GM23338 (cell line): ENCODE measurements around the gene EFTUD2. TPM values are rescaled to one million over a fixed set of nuclear protein-coding genes. Genes with fewer than 3 reads are reported as not detected.

Experiments used
- ATAC-seq: fragments of 200-7000 bp; cut with Tn5 transposase; 3 replicates; pipeline ENCODE4 v1.9.1; 2020
- DNase-seq: peaks from one replicate; pipeline ENCODE4 v3.0.0-alpha.2; 2015; ENCODE audit warnings: low spot score
- H2AFZ ChIP-seq: fragments of 200-600 bp; sonication (generic); 2 replicates; pipeline ENCODE4 v1.8.0; 2016; ENCODE audit warnings: antibody characterized with exemption, mild to moderate bottlenecking, moderate library complexity
- H3F3A ChIP-seq: fragments of 200-600 bp; sonication (generic); replicated peaks from 2 replicates; pipeline ENCODE4 v1.8.0; 2017; ENCODE audit warnings: antibody characterized with exemption, mixed run types, low read depth
- H3K27ac ChIP-seq: fragments of 200-600 bp; sonication (generic); 2 replicates; pipeline ENCODE4 v1.6.1; 2016; ENCODE audit warnings: low read depth
- H3K27me3 ChIP-seq: fragments of 200-600 bp; sonication (generic); 2 replicates; pipeline ENCODE4 v1.8.0; 2016; ENCODE audit warnings: mild to moderate bottlenecking, mixed run types, moderate library complexity; ENCODE audit not compliant: insufficient read depth
- H3K36me3 ChIP-seq: fragments of 200-600 bp; sonication (generic); 2 replicates; pipeline ENCODE4 v1.8.0; 2016; ENCODE audit warnings: mild to moderate bottlenecking; ENCODE audit not compliant: insufficient read depth
- H3K4me1 ChIP-seq: fragments of 200-600 bp; sonication (generic); 2 replicates; pipeline ENCODE4 v1.8.0; 2016; ENCODE audit warnings: mild to moderate bottlenecking, moderate library complexity; ENCODE audit not compliant: insufficient read depth
- H3K4me2 ChIP-seq: fragments of 200-600 bp; sonication (generic); 2 replicates; pipeline ENCODE4 v1.7.1; 2017; ENCODE audit warnings: mixed run types
- H3K4me3 ChIP-seq: fragments of 200-600 bp; sonication (generic); 2 replicates; pipeline ENCODE4 v1.6.1; 2016; ENCODE audit warnings: mixed run types
- H3K79me2 ChIP-seq: fragments of 200-600 bp; sonication (generic); replicated peaks from 2 replicates; pipeline ENCODE4 v1.8.0; 2017; ENCODE audit warnings: mild to moderate bottlenecking; ENCODE audit not compliant: insufficient read depth
- H3K9me2 ChIP-seq: fragments of 200-600 bp; sonication (generic); 2 replicates; pipeline ENCODE4 v1.8.0; 2017; ENCODE audit not compliant: insufficient read depth
- H4K20me1 ChIP-seq: fragments of 200-600 bp; sonication (generic); replicated peaks from 2 replicates; pipeline ENCODE4 v1.8.0; 2017; ENCODE audit warnings: mild to moderate bottlenecking; ENCODE audit not compliant: insufficient read depth
- H3K27ac Mint-ChIP-seq: 2 replicates; pipeline ENCODE4 v1.8.0; 2020; ENCODE audit warnings: inconsistent platforms, mild to moderate bottlenecking, moderate library complexity, mixed read lengths
- H3K27me3 Mint-ChIP-seq: 3 replicates; pipeline ENCODE4 v1.8.0; 2022; ENCODE audit warnings: low read depth, mild to moderate bottlenecking, moderate library complexity, mixed read lengths, inconsistent platforms; ENCODE audit not compliant: insufficient read depth, poor library complexity
- H3K36me3 Mint-ChIP-seq: 3 replicates; pipeline ENCODE4 v1.8.0; 2021; ENCODE audit warnings: low read depth, mild to moderate bottlenecking, inconsistent platforms, moderate library complexity, mixed read lengths
- H3K4me1 Mint-ChIP-seq: 3 replicates; pipeline ENCODE4 v1.8.0; 2020; ENCODE audit warnings: mild to moderate bottlenecking, inconsistent platforms, mixed read lengths
- H3K4me3 Mint-ChIP-seq: 3 replicates; pipeline ENCODE4 v1.8.0; 2021; ENCODE audit warnings: moderate library complexity, mild to moderate bottlenecking, inconsistent platforms, mixed read lengths
- H3K9me3 Mint-ChIP-seq: 3 replicates; pipeline ENCODE4 v1.8.0; 2020; ENCODE audit warnings: moderate library complexity, mild to moderate bottlenecking, inconsistent platforms, mixed read lengths
- CREB1 ChIP-seq: fragments of 250-450 bp; sonication (Bioruptor Pico); IDR thresholded peaks from 2 replicates; pipeline ENCODE4 v1.5.0; 2020; ENCODE audit warnings: low read depth, mild to moderate bottlenecking, moderate library complexity
- ETS1 ChIP-seq: IDR thresholded peaks from 2 replicates; pipeline ENCODE4 v1.6.1; 2016; ENCODE audit warnings: antibody characterized with exemption
- EZH2 ChIP-seq: fragments of 200-600 bp; sonication (generic); IDR thresholded peaks from one replicate; pipeline ENCODE4 v1.8.0; 2017; ENCODE audit warnings: antibody characterized with exemption, mild to moderate bottlenecking, low read depth; ENCODE audit not compliant: unreplicated experiment
- EZH2phosphoT487 ChIP-seq: fragments of 200-600 bp; sonication (generic); IDR thresholded peaks from one replicate; pipeline ENCODE4 v1.8.1; 2018; ENCODE audit warnings: antibody characterized with exemption; ENCODE audit not compliant: unreplicated experiment
- JUNB ChIP-seq: IDR thresholded peaks from one replicate; pipeline ENCODE4 v1.6.1; 2016; ENCODE audit warnings: antibody characterized with exemption; ENCODE audit not compliant: unreplicated experiment
- NANOG ChIP-seq: IDR thresholded peaks from 2 replicates; pipeline ENCODE4 v1.6.1; 2016; ENCODE audit warnings: antibody characterized with exemption, borderline replicate concordance
- POLR2AphosphoS5 ChIP-seq: IDR thresholded peaks from 2 replicates; pipeline ENCODE4 v1.6.1; 2016; ENCODE audit warnings: antibody characterized with exemption, low read depth
- REST ChIP-seq: IDR thresholded peaks from one replicate; pipeline ENCODE4 v1.6.1; 2018; ENCODE audit warnings: antibody characterized with exemption; ENCODE audit not compliant: unreplicated experiment
- polyA plus RNA-seq: library from polyadenylated mRNA; unstranded; fragments of >200 nt; fragmentation: Nextera tagmentation; extraction: Ambion mirVana; gene quantifications from 2 replicates; pipeline ENCODE4 v1.2.1, GENCODE V29; 2016
- total RNA-seq: library from RNA; depleted of rRNA; stranded (reverse); fragments of >200 nt; shearing (Covaris generic); gene quantifications from 2 replicates; pipeline ENCODE4 v1.2.3, GENCODE V29; 2014
- TF ChIP-seq, protein P1 (sequence below), 2 experiments: fragments of 200-600 bp in 1 of 2; sonication (generic) in 1 of 2; conservative IDR thresholded peaks; 2 replicates each; pipeline versions ENCODE4 v1.5.1 to v1.6.1; 2016 to 2017; ENCODE audit warnings: antibody characterized with exemption in 2 of 2, low read depth in 2 of 2, mild to moderate bottlenecking in 2 of 2, moderate library complexity in 1 of 2
- TF ChIP-seq, protein P2 (sequence below): fragments of 250-450 bp; sonication (Bioruptor Pico); IDR thresholded peaks from 2 replicates; pipeline ENCODE4 v1.5.0; 2020; ENCODE audit warnings: mild to moderate bottlenecking, moderate library complexity

EFTUD2 gene
- total and polyA plus RNA-seq, 2 experiments from 2014 or later, result 61.6 to 196 TPM

DNA sequence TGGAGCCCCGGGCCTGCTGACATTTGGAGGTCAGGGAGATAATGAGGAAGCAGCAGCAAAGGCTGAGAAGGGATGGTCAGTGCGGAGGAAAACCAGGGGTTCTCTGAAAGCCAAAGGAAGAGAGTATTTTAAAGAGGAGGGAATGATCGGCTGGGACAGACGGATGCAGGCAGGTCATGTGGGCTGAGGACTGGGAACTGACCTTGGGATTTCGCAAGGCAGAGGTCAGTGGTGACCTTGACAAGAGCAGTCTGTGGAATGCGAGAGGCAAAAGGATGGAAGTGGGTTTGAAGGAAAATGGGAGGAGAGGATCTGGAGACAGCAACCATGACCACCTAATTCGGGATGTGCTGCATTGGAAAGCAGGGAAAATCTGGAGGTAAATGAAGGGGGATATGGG, 10.2 kb downstream of the EFTUD2 start (continued):
- TF ChIP-seq REST, result no peak

DNA sequence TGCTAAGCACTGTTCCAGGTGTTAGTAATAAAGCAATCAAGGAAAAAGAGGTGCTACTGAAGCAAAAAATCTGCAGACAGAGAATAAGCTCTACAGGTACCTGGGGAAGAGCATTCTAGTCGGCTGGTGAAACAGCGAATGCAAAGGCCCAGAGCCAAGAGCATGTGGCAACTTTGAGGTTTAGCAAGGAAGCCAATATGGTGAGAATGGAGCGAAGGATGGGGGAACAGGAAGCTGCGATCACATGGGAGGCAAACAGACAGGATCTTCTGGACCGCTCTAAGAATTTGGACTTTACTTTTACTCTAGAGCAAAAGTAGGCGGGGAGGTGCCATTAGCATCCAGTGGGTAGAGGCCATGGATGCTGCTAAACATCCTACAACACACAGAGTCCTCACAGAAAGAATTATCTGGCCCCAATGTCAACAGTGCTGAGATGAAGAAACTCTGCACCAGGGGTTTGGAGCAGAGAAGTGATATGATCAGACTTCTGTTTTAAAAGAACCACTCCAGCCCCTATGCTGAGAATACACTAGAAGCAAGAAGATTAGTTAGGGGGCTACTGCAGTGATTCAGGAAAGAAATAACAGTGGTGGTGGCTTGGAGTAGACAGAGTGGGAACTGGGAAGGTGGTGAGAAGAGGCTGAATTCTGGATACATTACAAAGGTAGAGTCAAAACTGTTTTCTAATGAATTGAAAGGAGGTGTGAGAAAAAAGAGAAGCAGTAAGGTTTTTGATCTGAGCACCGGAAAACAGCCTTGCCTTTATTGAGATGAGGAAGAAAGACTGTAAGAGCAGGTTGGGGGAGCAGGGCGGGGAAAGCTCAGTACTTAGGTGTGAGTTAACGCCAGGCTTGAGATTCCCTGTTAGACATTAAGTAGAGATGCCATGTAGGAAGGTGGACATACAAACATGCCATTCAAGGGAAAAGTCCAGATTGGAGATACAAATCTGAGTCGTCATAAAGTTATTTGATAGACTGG, 11.0 kb downstream of the EFTUD2 start:
- H3F3A ChIP-seq, result peaks cover 20% of the 10 kb centered on the region
- H3K27me3 ChIP-seq, result no peaks in the 10 kb centered on the region
- Mint-ChIP-seq H3K27me3 (peaks cover 2% of the 10 kb centered on the region), H3K27ac (no peak overlapping the region), H3K36me3 (peaks cover 34% of the 10 kb centered on the region), H3K4me3 (no peak overlapping the region), H3K4me1 (no peaks in the 10 kb centered on the region), H3K9me3 (no peaks in the 10 kb centered on the region)
- no peak overlapping the region for H3K27ac ChIP-seq
- peaks cover 66% of the 10 kb centered on the region for H3K79me2 ChIP-seq
- H4K20me1 ChIP-seq, result peaks cover 56% of the 10 kb centered on the region
- DNase-seq (no peak), ATAC-seq (no peak)
- no peak overlapping the region for H3K4me3 ChIP-seq
- H3K9me2 ChIP-seq, result no peaks in the 10 kb centered on the region
- H3K4me2 ChIP-seq, result no peak overlapping the region
- H2AFZ ChIP-seq, result no peak overlapping the region
- H3K4me1 ChIP-seq, result no peaks in the 10 kb centered on the region
- H3K36me3 ChIP-seq, result peaks cover 27% of the 10 kb centered on the region
- TF ChIP-seq, protein P1, sequence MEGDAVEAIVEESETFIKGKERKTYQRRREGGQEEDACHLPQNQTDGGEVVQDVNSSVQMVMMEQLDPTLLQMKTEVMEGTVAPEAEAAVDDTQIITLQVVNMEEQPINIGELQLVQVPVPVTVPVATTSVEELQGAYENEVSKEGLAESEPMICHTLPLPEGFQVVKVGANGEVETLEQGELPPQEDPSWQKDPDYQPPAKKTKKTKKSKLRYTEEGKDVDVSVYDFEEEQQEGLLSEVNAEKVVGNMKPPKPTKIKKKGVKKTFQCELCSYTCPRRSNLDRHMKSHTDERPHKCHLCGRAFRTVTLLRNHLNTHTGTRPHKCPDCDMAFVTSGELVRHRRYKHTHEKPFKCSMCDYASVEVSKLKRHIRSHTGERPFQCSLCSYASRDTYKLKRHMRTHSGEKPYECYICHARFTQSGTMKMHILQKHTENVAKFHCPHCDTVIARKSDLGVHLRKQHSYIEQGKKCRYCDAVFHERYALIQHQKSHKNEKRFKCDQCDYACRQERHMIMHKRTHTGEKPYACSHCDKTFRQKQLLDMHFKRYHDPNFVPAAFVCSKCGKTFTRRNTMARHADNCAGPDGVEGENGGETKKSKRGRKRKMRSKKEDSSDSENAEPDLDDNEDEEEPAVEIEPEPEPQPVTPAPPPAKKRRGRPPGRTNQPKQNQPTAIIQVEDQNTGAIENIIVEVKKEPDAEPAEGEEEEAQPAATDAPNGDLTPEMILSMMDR (conservative IDR thresholded peaks at IDR 0.05; ENCODE audit: low read depth in 2 of 2), result no peak
- TF ChIP-seq NANOG, result no peak
- TF ChIP-seq EZH2, result no peak
- no peak for TF ChIP-seq ETS1
- TF ChIP-seq POLR2AphosphoS5, result no peak
- TF ChIP-seq EZH2phosphoT487, result no peak
- no peak for TF ChIP-seq CREB1 (CRISPR knock-in tag)
- no peak for TF ChIP-seq JUNB
- TF ChIP-seq, protein P2, sequence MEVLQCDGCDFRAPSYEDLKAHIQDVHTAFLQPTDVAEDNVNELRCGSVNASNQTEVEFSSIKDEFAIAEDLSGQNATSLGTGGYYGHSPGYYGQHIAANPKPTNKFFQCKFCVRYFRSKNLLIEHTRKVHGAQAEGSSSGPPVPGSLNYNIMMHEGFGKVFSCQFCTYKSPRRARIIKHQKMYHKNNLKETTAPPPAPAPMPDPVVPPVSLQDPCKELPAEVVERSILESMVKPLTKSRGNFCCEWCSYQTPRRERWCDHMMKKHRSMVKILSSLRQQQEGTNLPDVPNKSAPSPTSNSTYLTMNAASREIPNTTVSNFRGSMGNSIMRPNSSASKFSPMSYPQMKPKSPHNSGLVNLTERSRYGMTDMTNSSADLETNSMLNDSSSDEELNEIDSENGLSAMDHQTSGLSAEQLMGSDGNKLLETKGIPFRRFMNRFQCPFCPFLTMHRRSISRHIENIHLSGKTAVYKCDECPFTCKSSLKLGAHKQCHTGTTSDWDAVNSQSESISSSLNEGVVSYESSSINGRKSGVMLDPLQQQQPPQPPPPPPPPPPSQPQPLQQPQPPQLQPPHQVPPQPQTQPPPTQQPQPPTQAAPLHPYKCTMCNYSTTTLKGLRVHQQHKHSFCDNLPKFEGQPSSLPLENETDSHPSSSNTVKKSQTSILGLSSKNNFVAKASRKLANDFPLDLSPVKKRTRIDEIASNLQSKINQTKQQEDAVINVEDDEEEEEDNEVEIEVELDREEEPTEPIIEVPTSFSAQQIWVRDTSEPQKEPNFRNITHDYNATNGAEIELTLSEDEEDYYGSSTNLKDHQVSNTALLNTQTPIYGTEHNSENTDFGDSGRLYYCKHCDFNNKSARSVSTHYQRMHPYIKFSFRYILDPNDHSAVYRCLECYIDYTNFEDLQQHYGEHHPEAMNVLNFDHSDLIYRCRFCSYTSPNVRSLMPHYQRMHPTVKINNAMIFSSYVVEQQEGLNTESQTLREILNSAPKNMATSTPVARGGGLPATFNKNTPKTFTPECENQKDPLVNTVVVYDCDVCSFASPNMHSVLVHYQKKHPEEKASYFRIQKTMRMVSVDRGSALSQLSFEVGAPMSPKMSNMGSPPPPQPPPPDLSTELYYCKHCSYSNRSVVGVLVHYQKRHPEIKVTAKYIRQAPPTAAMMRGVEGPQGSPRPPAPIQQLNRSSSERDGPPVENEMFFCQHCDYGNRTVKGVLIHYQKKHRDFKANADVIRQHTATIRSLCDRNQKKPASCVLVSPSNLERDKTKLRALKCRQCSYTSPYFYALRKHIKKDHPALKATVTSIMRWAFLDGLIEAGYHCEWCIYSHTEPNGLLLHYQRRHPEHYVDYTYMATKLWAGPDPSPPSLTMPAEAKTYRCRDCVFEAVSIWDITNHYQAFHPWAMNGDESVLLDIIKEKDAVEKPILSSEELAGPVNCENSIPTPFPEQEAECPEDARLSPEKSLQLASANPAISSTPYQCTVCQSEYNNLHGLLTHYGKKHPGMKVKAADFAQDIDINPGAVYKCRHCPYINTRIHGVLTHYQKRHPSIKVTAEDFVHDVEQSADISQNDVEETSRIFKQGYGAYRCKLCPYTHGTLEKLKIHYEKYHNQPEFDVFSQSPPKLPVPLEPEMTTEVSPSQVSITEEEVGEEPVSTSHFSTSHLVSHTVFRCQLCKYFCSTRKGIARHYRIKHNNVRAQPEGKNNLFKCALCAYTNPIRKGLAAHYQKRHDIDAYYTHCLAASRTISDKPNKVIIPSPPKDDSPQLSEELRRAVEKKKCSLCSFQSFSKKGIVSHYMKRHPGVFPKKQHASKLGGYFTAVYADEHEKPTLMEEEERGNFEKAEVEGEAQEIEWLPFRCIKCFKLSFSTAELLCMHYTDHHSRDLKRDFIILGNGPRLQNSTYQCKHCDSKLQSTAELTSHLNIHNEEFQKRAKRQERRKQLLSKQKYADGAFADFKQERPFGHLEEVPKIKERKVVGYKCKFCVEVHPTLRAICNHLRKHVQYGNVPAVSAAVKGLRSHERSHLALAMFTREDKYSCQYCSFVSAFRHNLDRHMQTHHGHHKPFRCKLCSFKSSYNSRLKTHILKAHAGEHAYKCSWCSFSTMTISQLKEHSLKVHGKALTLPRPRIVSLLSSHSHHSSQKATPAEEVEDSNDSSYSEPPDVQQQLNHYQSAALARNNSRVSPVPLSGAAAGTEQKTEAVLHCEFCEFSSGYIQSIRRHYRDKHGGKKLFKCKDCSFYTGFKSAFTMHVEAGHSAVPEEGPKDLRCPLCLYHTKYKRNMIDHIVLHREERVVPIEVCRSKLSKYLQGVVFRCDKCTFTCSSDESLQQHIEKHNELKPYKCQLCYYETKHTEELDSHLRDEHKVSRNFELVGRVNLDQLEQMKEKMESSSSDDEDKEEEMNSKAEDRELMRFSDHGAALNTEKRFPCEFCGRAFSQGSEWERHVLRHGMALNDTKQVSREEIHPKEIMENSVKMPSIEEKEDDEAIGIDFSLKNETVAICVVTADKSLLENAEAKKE (CRISPR knock-in tag), result no peak
